PC-3 (cell line): ENCODE measurements around the gene NPFFR2.
"Not testable (repeated sequence)": the region's sequence is repeated elsewhere in the genome, so short reads cannot be mapped to it uniquely, and the experiment has no call there.

Source experiments
- EZH2 ChIP-seq: fragments of 300-600 bp; sonication (generic); IDR thresholded peaks from one replicate; pipeline ENCODE4 v1.6.1; 2017; ENCODE audit warnings: antibody characterized with exemption, mild to moderate bottlenecking, low read length; ENCODE audit not compliant: unreplicated experiment
- TF ChIP-seq, protein P1 (sequence below): fragments of 300-600 bp; sonication (generic); conservative IDR thresholded peaks from 2 replicates; pipeline ENCODE4 v1.5.1; 2017; ENCODE audit warnings: antibody characterized with exemption, low read depth, mild to moderate bottlenecking, low read length

DNA sequence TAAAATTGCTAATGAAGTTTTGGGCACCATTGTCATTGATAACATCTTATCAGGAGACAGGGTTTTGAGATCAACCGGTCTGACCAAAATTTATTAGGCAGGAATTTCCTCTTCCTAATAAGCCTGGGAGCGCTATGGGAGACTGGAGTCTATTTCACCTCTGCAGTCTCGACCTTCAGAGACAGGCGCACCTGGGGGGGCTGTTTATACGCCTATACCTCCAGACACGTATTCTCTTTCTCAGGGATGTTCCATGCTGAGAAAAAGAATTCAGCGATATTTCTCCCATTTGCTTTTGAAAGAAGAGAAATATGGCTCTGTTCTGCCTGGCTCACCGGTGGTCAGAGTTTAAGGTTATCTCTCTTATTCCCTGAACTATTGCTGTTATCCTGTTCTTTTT is 121.8 kb downstream of the NPFFR2 start:
- TF ChIP-seq, protein P1, sequence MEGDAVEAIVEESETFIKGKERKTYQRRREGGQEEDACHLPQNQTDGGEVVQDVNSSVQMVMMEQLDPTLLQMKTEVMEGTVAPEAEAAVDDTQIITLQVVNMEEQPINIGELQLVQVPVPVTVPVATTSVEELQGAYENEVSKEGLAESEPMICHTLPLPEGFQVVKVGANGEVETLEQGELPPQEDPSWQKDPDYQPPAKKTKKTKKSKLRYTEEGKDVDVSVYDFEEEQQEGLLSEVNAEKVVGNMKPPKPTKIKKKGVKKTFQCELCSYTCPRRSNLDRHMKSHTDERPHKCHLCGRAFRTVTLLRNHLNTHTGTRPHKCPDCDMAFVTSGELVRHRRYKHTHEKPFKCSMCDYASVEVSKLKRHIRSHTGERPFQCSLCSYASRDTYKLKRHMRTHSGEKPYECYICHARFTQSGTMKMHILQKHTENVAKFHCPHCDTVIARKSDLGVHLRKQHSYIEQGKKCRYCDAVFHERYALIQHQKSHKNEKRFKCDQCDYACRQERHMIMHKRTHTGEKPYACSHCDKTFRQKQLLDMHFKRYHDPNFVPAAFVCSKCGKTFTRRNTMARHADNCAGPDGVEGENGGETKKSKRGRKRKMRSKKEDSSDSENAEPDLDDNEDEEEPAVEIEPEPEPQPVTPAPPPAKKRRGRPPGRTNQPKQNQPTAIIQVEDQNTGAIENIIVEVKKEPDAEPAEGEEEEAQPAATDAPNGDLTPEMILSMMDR: not testable (repeated sequence)
- not testable (repeated sequence) for TF ChIP-seq EZH2
